Heart left ventricle (tissue), 16 donors: Measurements from ENCODE around the gene RBM28. TPM values are rescaled to one million over a fixed set of nuclear protein-coding genes. Genes with fewer than 3 reads are reported as not detected.

Experiments
- ATAC-seq, 4 donors: fragments of 200-7000 bp; cut with Tn5 transposase; one replicate each; pipeline ENCODE4 v1.9.1; 2020 to 2022; ENCODE audit warnings: moderate library complexity in 4 of 4, mild to moderate bottlenecking in 3 of 4, moderate number of reproducible peaks in 1 of 4
- DNase-seq, 5 donors: peaks; one replicate each; pipeline ENCODE4 v3.0.0-alpha.2; 2020
- H3K27ac ChIP-seq, 12 donors: fragments of 200-600 bp; sonication (generic) in 4 of 12; one replicate each; pipeline versions ENCODE4 v1.5.0 to v1.8.0; 2016 to 2022; ENCODE audit warnings: mild to moderate bottlenecking in 2 of 12
- H3K27me3 ChIP-seq, 9 donors: fragments of 200-600 bp; sonication (generic) in 2 of 9; one replicate each; pipeline versions ENCODE4 v1.5.1 to v1.8.0; 2016 to 2022; ENCODE audit warnings: mild to moderate bottlenecking in 3 of 9
- H3K36me3 ChIP-seq, 9 donors: fragments of 200-600 bp; sonication (generic) in 2 of 9; one replicate each; pipeline versions ENCODE4 v1.5.0 to v1.8.0; 2018 to 2022; ENCODE audit warnings: mild to moderate bottlenecking in 2 of 9
- H3K4me1 ChIP-seq, 12 donors: fragments of 200-600 bp; sonication (generic) in 4 of 12; one replicate each; pipeline versions ENCODE4 v1.5.0 to v1.8.0; 2016 to 2022; ENCODE audit warnings: mild to moderate bottlenecking in 3 of 12
- H3K4me3 ChIP-seq, 12 donors: fragments of 200-600 bp; sonication (generic) in 4 of 12; one replicate each; pipeline versions ENCODE4 v1.5.0 to v1.8.0; 2017 to 2022; ENCODE audit warnings: mild to moderate bottlenecking in 9 of 12, moderate library complexity in 4 of 12
- H3K9me3 ChIP-seq, 12 donors: fragments of 200-600 bp; sonication (generic) in 4 of 12; one replicate each; pipeline versions ENCODE4 v1.5.0 to v1.8.0; 2016 to 2022; ENCODE audit warnings: mild to moderate bottlenecking in 1 of 12
- POLR2A ChIP-seq, 2 donors: fragments of 450-650 bp; IDR thresholded peaks; one replicate each; pipeline ENCODE4 v1.6.1; 2017; ENCODE audit warnings: antibody characterized with exemption in 2 of 2, mild to moderate bottlenecking in 2 of 2, moderate library complexity in 2 of 2
- WGBS, 4 donors: extraction: QIAGEN DNeasy Blood & Tissue Kit in 2 of 4; methylation state at CpG; one replicate each; pipeline versions ENCODE4 v1.1.5 to v1.1.7; 2013 to 2018; 5-methylcytosine and 5-hydroxymethylcytosine counted together
- intact Hi-C, 10 donors: fragments of 100-400 bp; cut with DNase I; formaldehyde crosslinking; loops; one replicate each; pipeline versions ENCODE4 v1.11.1 to v1.14.2; 2022
- polyA plus RNA-seq, 2 donors: library from polyadenylated mRNA; stranded (reverse); fragments of 200-250 nt; gene quantifications; one replicate each; pipeline ENCODE4 v1.2.3, GENCODE V29; 2013
- total RNA-seq, 9 donors: library from RNA; depleted of rRNA in 2 of 9; stranded (reverse); fragments of >200 nt in 2 of 9; fragmentation: NEBNext Ultra II Directional in 3 of 9; extraction: Animal tissue kit (Norgen Biotek cat#: 25700) in 3 of 9; gene quantifications; one replicate each; pipeline versions ENCODE4 v1.1.0 to v1.2.4, GENCODE V29; 2016 to 2023
- TF ChIP-seq, protein P1 (sequence below), 12 donors: fragments of 200-600 bp; sonication (generic) in 4 of 12; IDR thresholded peaks; one replicate each; pipeline versions ENCODE4 v1.5.0 to v1.8.0; 2018 to 2022; ENCODE audit warnings: antibody characterized with exemption in 12 of 12, mild to moderate bottlenecking in 5 of 12
- donor health status: ischemic (EF 13 %, LVEDD 7.1; RV severe dilation, severe dysfunction).
- donor health status: healthy with polysubstance abuse.
- donor health status: DM: no; HTN: yes; CAD: no.
- donor health status: DM: no; HTN: no; CAD: no.
- donor health status: ischemic (EF 25% LVEDD 6.9; RV normal size, moderate dysfunction).
- donor health status: ischemic (EF 25% LVEDD 5.7; RV mildly dilated, moderate dysfunction).
- donor health status: healthy.
- donor health status: DM: yes; HTN: yes; CAD: no.
- donor health status: ischemic (EF 35%, LVEDD 5.7; RV mildly dilated, moderate dysfunction).
- donor health status: nonischemic (EF 11% LVEDD 7.7; RV severe dilation, severe dysfunction).
- donor health status: DM: yes; HTN: yes; CAD: no.
- donor health status: PGD.
- donor health status: ischemic (EF 29% LVEDD 5.4; RV normal size, mild dysfunction).
- donor health status: nonischemic (EF 23%, LVEDD 6.1; RV moderate dilation, normal function).

Gene RBM28
- total and polyA plus RNA-seq, 11 donors: 12.0 to 40.2 (median 25.3) TPM

GRCh38 chr7:128335730-128336129, 8.0 kb downstream of the RBM28 start:
- TF ChIP-seq POLR2A (IDR thresholded peaks at IDR 0.05): no peak
- TF ChIP-seq, protein P1, sequence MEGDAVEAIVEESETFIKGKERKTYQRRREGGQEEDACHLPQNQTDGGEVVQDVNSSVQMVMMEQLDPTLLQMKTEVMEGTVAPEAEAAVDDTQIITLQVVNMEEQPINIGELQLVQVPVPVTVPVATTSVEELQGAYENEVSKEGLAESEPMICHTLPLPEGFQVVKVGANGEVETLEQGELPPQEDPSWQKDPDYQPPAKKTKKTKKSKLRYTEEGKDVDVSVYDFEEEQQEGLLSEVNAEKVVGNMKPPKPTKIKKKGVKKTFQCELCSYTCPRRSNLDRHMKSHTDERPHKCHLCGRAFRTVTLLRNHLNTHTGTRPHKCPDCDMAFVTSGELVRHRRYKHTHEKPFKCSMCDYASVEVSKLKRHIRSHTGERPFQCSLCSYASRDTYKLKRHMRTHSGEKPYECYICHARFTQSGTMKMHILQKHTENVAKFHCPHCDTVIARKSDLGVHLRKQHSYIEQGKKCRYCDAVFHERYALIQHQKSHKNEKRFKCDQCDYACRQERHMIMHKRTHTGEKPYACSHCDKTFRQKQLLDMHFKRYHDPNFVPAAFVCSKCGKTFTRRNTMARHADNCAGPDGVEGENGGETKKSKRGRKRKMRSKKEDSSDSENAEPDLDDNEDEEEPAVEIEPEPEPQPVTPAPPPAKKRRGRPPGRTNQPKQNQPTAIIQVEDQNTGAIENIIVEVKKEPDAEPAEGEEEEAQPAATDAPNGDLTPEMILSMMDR (IDR thresholded peaks at IDR 0.05): no peak
- intact Hi-C loops: no loop called here
- Histone ChIP-seq H3K4me3 (no peak overlapping the region), H3K4me1 (peaks cover 0 to 2% (median 0%) of the 10 kb centered on the region in 12 donors), H3K9me3 (no peaks in the 10 kb centered on the region), H3K27ac (no peak overlapping the region), H3K36me3 (peaks cover 0 to 99% (median 87%) of the 10 kb centered on the region in 9 donors), H3K27me3 (no peaks in the 10 kb centered on the region)
- DNase-seq: no peak
- WGBS, 4 donors: 87 to 94% (median 90%) methylated on average over 3 of the region's 3 CpGs
- no peak for ATAC-seq

- DNase-seq (no peak), ATAC-seq (no peak)
- no peaks in the 10 kb centered on the region for H3K27me3 ChIP-seq
- intact Hi-C loops: no loop called here
- peak overlapping the region; percentile 44 to 87 (median 78) for H3K27ac ChIP-seq
- peaks cover 0 to 22% (median 10%) of the 10 kb centered on the region in 12 donors for H3K4me1 ChIP-seq
- no peaks in the 10 kb centered on the region for H3K9me3 ChIP-seq
- TF ChIP-seq POLR2A (IDR thresholded peaks at IDR 0.05): no peak
- TF ChIP-seq, protein P1 (IDR thresholded peaks at IDR 0.05): no peak
- H3K4me3 ChIP-seq: no peak overlapping the region
- 87 to 92% (median 91%) methylated on average over 9 of the region's 9 CpGs for WGBS, 4 donors
- peaks cover 0 to 100% (median 93%) of the 10 kb centered on the region in 9 donors for H3K36me3 ChIP-seq
These were observed 19.4 kb downstream of the RBM28 start for GRCh38 chr7:128324368-128324680.

DNA sequence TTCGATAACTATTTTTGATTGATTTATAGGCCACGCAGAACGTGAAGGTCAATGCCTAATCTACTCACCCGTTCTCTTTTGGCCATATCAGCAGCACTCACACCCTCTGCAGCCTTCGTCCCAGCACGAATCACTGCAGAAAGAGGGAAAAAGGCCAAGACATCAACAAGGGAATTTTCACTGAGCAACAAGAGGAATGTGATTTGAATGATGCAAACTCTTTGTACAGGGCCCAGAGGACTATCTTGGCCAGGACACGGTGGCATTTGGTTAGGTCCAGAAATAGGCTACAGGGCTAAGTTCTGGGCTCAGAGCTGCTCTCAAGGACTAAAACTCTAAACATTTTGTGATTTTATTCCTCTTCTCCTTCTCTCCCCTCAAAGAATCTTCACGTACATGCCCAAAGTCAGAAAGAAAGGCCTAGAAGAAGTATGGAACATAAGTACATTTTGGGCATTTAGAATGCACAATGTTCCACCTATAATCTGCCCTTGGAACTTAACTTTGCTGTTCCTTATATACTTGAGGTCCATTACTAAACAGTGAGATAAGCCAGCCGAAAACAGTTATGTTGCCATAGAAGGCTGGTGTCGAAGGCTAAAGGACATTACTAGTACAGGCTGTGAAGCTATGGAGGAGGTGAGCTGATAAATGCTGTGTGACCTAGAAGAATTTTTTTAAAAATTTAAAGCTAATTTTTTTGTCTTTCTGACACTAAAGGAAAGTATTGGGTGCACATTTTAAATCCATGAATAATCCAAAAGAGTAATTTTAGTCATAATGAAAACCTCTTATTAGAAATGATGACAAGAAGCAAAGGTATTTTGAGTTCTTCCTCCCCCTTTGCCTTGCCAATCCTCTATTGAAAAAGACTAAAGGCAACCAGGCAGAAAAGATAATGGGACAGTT, 20.0 kb downstream of the RBM28 start:
- Histone ChIP-seq H3K27ac (peak overlapping the region; percentile 44 to 87 (median 78)), H3K4me3 (no peak overlapping the region), H3K9me3 (no peaks in the 10 kb centered on the region), H3K27me3 (no peaks in the 10 kb centered on the region), H3K4me1 (peaks cover 0 to 22% (median 10%) of the 10 kb centered on the region in 12 donors), H3K36me3 (peaks cover 0 to 100% (median 93%) of the 10 kb centered on the region in 9 donors)
- intact Hi-C loops: no loop called here
- ATAC-seq (peak; percentile 86 to 90 (median 88)), DNase-seq (peak in 2 of 5 donors; percentile 42 to 43)
- 56 to 64% (median 59%) methylated on average over 10 of the region's 10 CpGs for WGBS, 4 donors
- TF ChIP-seq, protein P1 (IDR thresholded peaks at IDR 0.05): no peak
- no peak for TF ChIP-seq POLR2A (IDR thresholded peaks at IDR 0.05)

DNA sequence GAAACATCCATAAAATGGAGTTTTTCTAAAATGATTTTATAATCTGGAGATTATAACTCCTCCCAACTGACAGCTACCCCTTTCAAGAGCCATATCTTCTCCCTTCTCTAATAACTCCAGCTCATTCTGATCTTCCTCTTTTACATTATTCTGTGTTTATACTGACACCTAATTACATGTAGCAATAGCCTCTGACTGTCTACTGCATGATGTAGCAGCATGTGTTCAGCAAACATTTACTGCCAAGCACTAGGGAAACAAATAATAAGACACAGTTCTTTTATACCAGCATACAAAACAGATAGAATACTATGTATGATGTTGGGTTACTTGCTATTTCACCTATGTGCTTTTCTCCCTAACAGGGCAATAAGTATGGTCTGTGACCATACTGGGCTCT, 20.7 kb downstream of the RBM28 start:
- Histone ChIP-seq H3K36me3 (peaks cover 0 to 100% (median 92%) of the 10 kb centered on the region in 9 donors), H3K27ac (peak overlapping the region; percentile 44 to 87 (median 78))
- peak in 3 of 4 donors; percentile 14 to 38 (median 21) for ATAC-seq

More for the DNA sequence above, 20.7 kb downstream of the RBM28 start:
- H3K4me3 ChIP-seq: no peak overlapping the region
- peaks cover 0 to 22% (median 10%) of the 10 kb centered on the region in 12 donors for H3K4me1 ChIP-seq
- no peaks in the 10 kb centered on the region for H3K9me3 ChIP-seq
- no peak for DNase-seq
- TF ChIP-seq, protein P1 (IDR thresholded peaks at IDR 0.05): no peak
- no peak for TF ChIP-seq POLR2A (IDR thresholded peaks at IDR 0.05)
- intact Hi-C loops: no loop called here
- H3K27me3 ChIP-seq: no peaks in the 10 kb centered on the region
